Measurements from ENCODE around the gene DOK5.
"Not testable (repeated sequence)": the region's sequence is repeated elsewhere in the genome, so short reads cannot be mapped to it uniquely, and the experiment has no call there.

DOK5 gene
- 0 to 0.22 reads per million in 2 experiments for total RNA-seq

- no peak for DNase-seq (ENCODE audit: low read depth)
These were observed at the start of gene DOK5 for GRCh38 chr20:54475334-54476168. TSS of gene DOK5 (plus strand) at chr20:54475593. CDS start at chr20:54475947, 354 bp downstream.

- DNase-seq (ENCODE audit: low read depth) = no peak
These were observed 46.0 kb upstream of the DOK5 start for GRCh38 chr20:54429364-54429763.

GRCh38 chr20:54431156-54431944, 44.0 kb upstream of the DOK5 start:
- DNase-seq (ENCODE audit: low read depth) = no peak

GRCh38 chr20:54432966-54433365, 42.4 kb upstream of the DOK5 start:
- DNase-seq (ENCODE audit: low read depth) = no peak

- no peak for DNase-seq (ENCODE audit: low read depth)
These were observed 41.8 kb upstream of the DOK5 start for GRCh38 chr20:54433636-54434035.

- DNase-seq (ENCODE audit: low read depth) = no peak
These were observed 41.2 kb upstream of the DOK5 start for GRCh38 chr20:54434196-54434595.

- DNase-seq (ENCODE audit: low read depth) = no peak
These were observed 40.4 kb upstream of the DOK5 start for GRCh38 chr20:54435015-54435414.

GRCh38 chr20:54436410-54436809, 39.0 kb upstream of the DOK5 start:
- not testable (repeated sequence) for DNase-seq (ENCODE audit: low read depth)

GRCh38 chr20:54438166-54438565, 37.2 kb upstream of the DOK5 start:
- no peak for DNase-seq (ENCODE audit: low read depth)

GRCh38 chr20:54450207-54450606, 25.2 kb upstream of the DOK5 start:
- DNase-seq (ENCODE audit: low read depth) = no peak

- no peak for DNase-seq (ENCODE audit: low read depth)
These were observed 24.2 kb upstream of the DOK5 start for GRCh38 chr20:54451171-54451570.

- DNase-seq (ENCODE audit: low read depth) = no peak
These were observed 23.1 kb upstream of the DOK5 start for GRCh38 chr20:54452277-54452676.

GRCh38 chr20:54454982-54455381, 20.4 kb upstream of the DOK5 start:
- no peak for DNase-seq (ENCODE audit: low read depth)

- DNase-seq (ENCODE audit: low read depth) = no peak
These were observed 19.0 kb upstream of the DOK5 start for GRCh38 chr20:54456423-54456822.

GRCh38 chr20:54456961-54457360, 18.4 kb upstream of the DOK5 start:
- DNase-seq (ENCODE audit: low read depth) = no peak

GRCh38 chr20:54458219-54458618, 17.2 kb upstream of the DOK5 start:
- DNase-seq (ENCODE audit: low read depth) = no peak

GRCh38 chr20:54459279-54459678, 16.1 kb upstream of the DOK5 start:
- DNase-seq (ENCODE audit: low read depth) = no peak

GRCh38 chr20:54464003-54464402, 11.4 kb upstream of the DOK5 start:
- DNase-seq (ENCODE audit: low read depth) = no peak

GRCh38 chr20:54466127-54466526, 9.3 kb upstream of the DOK5 start:
- DNase-seq (ENCODE audit: low read depth) = no peak

GRCh38 chr20:54467622-54468021, 7.8 kb upstream of the DOK5 start:
- DNase-seq (ENCODE audit: low read depth) = no peak

- no peak for DNase-seq (ENCODE audit: low read depth)
These were observed 7.3 kb upstream of the DOK5 start for GRCh38 chr20:54468082-54468481.

GRCh38 chr20:54469293-54469692, 6.1 kb upstream of the DOK5 start:
- no peak for DNase-seq (ENCODE audit: low read depth)

GRCh38 chr20:54469952-54470351, 5.4 kb upstream of the DOK5 start:
- DNase-seq (ENCODE audit: low read depth) = no peak
